HFF-Myc (cell line): ENCODE data around the gene CCDC191.

Experiments used
- DNase-seq: peaks from one replicate; pipeline ENCODE4 v3.0.0-alpha.2; 2011; ENCODE audit warnings: low read depth; ENCODE audit errors: extremely low read depth
- H3K4me3 ChIP-seq: replicated peaks from 2 replicates; pipeline ENCODE4 v1.5.1; 2011; ENCODE audit warnings: low read depth, mild to moderate bottlenecking, control low read depth, low read length
- TF ChIP-seq, protein P1 (sequence below): IDR thresholded peaks from 2 replicates; pipeline ENCODE4 v1.5.1; 2012; ENCODE audit warnings: mild to moderate bottlenecking, low read depth, low read length, control low read depth; ENCODE audit errors: missing control alignments

The CCDC191 gene, protein sequence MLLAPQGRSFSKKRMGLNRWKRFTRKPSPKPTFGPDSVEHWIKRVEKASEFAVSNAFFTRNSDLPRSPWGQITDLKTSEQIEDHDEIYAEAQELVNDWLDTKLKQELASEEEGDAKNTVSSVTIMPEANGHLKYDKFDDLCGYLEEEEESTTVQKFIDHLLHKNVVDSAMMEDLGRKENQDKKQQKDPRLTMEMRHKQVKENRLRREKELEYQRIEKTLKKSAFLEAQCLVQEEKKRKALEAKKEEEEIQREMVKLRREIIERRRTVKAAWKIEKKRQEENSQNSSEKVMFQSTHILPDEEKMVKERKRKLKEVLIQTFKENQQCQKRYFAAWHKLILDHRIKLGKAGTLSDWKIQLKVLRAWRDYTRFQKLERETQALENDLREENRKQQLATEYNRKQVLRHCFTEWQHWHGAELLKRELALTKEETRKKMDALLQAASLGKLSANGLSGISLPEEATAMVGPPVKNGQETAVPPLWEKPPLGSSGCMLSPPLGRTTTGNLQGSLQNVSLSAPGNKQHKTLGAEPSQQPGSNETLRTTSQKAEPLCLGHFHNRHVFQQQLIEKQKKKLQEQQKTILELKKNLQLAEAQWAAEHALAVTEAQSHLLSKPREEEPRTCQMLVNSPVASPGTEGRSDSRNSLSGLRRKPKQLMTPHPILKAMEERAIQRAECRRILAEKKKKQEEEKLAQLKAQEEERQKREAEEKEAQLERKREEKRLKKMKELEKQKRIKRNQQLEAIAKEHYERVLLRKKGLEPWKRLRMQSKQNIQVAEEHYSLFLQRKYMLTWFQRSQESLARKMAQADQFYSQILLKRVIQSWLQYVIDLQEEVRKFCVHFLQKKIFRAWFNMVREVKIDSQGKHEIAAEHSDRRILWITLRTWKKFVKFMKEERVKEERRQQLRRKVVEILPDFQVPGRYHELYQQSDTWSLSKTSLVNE

DNA sequence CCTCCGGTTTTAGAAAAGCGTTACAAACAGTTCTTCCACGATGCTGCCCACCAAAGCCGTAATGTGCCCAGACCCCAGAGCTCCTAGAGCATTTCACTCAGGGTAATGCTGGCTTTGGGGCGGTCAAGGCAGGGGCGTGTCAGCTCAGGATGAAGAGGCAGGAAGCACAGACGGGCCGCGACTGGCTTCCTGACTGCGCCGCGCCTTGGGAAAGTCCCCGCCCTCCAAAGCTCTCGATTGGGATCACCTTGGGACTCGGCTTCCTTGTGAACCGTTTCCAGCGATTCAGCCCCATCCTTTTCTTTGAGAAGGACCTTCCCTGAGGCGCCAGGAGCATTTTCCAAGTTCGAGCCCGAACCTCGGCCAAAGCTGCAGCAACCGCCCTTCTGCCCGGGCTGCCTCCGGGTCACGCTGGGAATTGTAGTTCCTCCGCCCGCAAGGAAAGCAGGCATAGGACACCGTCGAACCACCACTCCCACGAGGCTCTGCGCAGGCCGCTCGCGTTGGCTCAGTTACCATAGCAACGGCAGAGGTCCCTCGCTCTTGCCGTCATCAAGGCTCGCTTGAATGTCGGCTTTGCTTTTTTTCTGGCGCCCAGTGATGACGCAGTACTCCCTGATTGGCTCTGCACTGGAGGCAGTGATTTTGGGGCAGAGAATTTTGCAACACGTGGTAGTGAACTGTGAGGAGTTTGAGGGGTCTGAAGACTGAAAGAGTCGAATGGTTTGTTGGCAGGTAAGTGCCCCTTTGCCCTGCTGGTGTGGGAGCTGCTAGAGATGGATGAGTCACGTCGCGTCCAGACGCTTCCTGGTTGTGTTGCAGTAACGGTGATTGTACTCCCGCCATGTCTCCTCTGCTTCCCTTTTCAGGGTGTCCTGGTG lies at the start of gene CCDC191, which contains the start of gene QTRT2:
Gene CCDC191, minus strand, starts transcription at position 397 of the 881 bp plus-strand sequence. Its CDS starts 60 bp downstream, at position 337.
Gene QTRT2, plus strand, starts transcription at position 608 of the 881 bp plus-strand sequence. CDS start 8,521 bp downstream, outside the sequence.
- DNase-seq = peak; percentile 98
- TF ChIP-seq, protein P1, sequence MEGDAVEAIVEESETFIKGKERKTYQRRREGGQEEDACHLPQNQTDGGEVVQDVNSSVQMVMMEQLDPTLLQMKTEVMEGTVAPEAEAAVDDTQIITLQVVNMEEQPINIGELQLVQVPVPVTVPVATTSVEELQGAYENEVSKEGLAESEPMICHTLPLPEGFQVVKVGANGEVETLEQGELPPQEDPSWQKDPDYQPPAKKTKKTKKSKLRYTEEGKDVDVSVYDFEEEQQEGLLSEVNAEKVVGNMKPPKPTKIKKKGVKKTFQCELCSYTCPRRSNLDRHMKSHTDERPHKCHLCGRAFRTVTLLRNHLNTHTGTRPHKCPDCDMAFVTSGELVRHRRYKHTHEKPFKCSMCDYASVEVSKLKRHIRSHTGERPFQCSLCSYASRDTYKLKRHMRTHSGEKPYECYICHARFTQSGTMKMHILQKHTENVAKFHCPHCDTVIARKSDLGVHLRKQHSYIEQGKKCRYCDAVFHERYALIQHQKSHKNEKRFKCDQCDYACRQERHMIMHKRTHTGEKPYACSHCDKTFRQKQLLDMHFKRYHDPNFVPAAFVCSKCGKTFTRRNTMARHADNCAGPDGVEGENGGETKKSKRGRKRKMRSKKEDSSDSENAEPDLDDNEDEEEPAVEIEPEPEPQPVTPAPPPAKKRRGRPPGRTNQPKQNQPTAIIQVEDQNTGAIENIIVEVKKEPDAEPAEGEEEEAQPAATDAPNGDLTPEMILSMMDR = no peak
- peak within 1 kb of the TSS; percentile 81 for H3K4me3 ChIP-seq

DNA sequence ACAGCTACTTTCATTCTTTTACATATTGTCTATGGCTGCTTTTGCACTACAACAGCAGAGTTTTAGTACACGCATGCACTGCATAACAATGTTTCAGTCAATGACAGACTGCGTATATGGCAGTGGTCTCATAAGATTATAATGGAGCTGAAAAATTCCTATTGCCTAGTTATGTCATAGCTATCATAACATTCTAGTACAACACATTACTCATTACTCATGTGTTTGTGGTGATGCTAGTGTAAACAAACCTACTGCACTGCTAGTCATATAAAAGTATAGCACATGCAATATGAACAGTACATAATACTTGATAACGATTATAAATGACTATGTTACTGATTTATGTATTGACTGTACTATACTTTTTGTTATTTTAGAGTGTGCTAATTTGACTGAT lies 48.1 kb upstream of the CCDC191 start:
- no peak overlapping the region for H3K4me3 ChIP-seq
- no peak for DNase-seq
- TF ChIP-seq, protein P1 = no peak

DNA sequence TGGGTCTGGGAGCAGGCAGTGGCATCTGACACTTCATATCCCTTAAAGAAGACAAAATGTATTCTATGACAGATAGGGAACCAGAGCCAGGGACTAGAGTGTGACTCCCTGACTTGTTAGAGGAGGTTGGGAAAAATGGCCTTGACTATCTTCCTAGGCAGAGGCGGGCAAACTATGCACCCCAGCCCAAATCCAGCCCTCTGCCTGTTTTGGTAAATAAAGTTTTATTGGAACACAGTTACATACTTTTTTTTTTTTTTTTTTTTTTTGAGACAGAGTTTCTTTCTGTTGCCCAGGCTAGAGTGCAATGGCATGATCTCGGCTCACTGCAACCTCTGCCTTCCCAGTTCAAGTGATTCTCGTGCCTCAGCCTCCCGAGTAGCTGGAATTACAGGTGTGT lies 47.5 kb upstream of the CCDC191 start:
- no peak for DNase-seq
- TF ChIP-seq, protein P1 = no peak
- no peak overlapping the region for H3K4me3 ChIP-seq

DNA sequence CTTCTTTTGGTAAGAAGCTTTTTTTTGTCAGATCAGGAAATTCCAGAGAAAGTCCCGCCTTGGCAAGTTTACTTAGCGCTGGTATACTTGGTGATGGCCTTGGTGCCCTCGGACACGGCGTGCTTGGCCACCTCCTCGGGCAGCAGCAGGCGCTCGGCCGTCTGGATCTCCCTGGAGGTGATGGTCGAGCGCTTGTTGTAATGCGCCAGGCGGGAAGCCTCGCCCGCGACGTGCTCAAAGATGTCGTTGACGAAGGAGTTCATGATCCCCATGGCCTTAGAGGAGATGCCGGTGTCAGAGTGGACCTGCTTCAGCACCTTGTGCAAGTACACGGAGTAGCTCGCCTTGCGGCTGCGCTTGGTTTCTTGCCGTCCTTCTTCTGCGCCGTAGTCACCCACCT lies 46.9 kb upstream of the CCDC191 start:
- H3K4me3 ChIP-seq = no peak overlapping the region
- TF ChIP-seq, protein P1 = no peak
- DNase-seq = no peak

DNA sequence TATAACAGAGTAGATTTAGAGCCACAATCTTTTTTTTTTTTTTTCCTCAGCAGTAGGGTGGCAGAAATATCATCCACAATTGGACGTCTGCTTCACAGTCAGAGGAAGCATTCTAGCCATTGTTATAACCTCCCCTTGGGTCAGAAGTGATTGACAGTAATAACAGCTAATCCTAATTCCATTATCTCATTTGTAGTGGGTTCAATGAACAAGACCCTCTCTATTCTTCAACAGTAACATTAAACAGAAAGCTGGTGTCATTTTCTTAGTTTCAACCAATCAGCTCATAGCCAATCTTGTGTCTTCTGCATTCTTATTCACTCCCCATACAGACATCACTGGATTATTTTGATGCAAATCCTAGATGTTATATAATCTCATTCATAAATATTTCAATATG lies 44.8 kb upstream of the CCDC191 start:
- DNase-seq = no peak
- H3K4me3 ChIP-seq = no peak overlapping the region
- TF ChIP-seq, protein P1 = no peak

DNA sequence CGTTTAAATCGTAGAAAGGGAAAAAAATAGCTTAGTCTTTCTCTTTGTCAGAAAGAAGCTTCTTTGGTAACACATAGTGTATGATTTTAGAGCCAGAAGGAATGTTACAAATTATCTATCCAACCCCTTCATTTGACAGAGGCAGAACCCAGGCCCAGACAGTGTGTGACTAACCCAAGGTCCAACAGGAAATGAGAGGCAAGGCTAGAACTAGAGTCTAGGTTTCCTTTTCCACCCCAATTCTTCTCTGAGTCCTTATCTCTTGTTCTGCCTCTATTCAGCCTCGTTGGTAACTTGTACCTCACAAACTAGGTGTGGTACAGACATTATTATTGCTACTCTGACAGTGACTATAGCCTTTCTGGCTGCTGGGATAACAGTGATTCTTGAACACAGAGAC lies 39.5 kb upstream of the CCDC191 start:
- no peak overlapping the region for H3K4me3 ChIP-seq
- TF ChIP-seq, protein P1 = no peak
- no peak for DNase-seq
